ENCODE data around the gene IL10RB.
"Not testable (repeated sequence)": the region's sequence is repeated elsewhere in the genome, so short reads cannot be mapped to it uniquely, and the experiment has no call there.

The IL10RB gene

GRCh38 chr21:33301632-33302002 is 35.5 kb downstream of the IL10RB start:
- no peak for DNase-seq (ENCODE audit: low read depth in 2 of 2)

GRCh38 chr21:33302055-33302454 is 35.9 kb downstream of the IL10RB start:
- DNase-seq (ENCODE audit: low read depth in 2 of 2): no peak

- no peak for DNase-seq (ENCODE audit: low read depth in 2 of 2)
These were observed 36.6 kb downstream of the IL10RB start for GRCh38 chr21:33302796-33303195.

- DNase-seq (ENCODE audit: low read depth in 2 of 2): no peak
These were observed 39.1 kb downstream of the IL10RB start for GRCh38 chr21:33305344-33305671.

- no peak for DNase-seq (ENCODE audit: low read depth in 2 of 2)
These were observed 39.8 kb downstream of the IL10RB start for GRCh38 chr21:33305938-33306337.

GRCh38 chr21:33308586-33309490 is 42.7 kb downstream of the IL10RB start:
- no peak for DNase-seq (ENCODE audit: low read depth in 2 of 2)

- no peak for DNase-seq (ENCODE audit: low read depth in 2 of 2)
These were observed 43.6 kb downstream of the IL10RB start for GRCh38 chr21:33309778-33310177.

GRCh38 chr21:33312121-33312520 is 46.0 kb downstream of the IL10RB start:
- no peak for DNase-seq (ENCODE audit: low read depth in 2 of 2)

- DNase-seq (ENCODE audit: low read depth in 2 of 2): no peak
These were observed 47.0 kb downstream of the IL10RB start for GRCh38 chr21:33313183-33313582.

- no peak for DNase-seq (ENCODE audit: low read depth in 2 of 2)
These were observed 47.4 kb downstream of the IL10RB start for GRCh38 chr21:33313611-33314010.

- no peak for DNase-seq (ENCODE audit: low read depth in 2 of 2)
These were observed 47.9 kb downstream of the IL10RB start for GRCh38 chr21:33314111-33314510.

GRCh38 chr21:33315946-33316710 is 50.0 kb downstream of the IL10RB start:
- DNase-seq (ENCODE audit: low read depth in 2 of 2): no peak

- no peak for DNase-seq (ENCODE audit: low read depth in 2 of 2)
These were observed 51.0 kb downstream of the IL10RB start for GRCh38 chr21:33317145-33317544.

GRCh38 chr21:33317786-33318486 is 51.8 kb downstream of the IL10RB start:
- no peak for DNase-seq (ENCODE audit: low read depth in 2 of 2)

- DNase-seq (ENCODE audit: low read depth in 2 of 2): not testable (repeated sequence)
These were observed 54.8 kb downstream of the IL10RB start for GRCh38 chr21:33321005-33321404.

- not testable (repeated sequence) for DNase-seq (ENCODE audit: low read depth in 2 of 2)
These were observed 57.4 kb downstream of the IL10RB start for GRCh38 chr21:33323610-33324009.

- peak; percentile 97 to 99 for DNase-seq (ENCODE audit: low read depth in 2 of 2)
These were observed 58.4 kb downstream of the IL10RB start, which contains the start of gene IFNAR1 for GRCh38 chr21:33324291-33325221. Gene IFNAR1, plus strand, starts transcription at chr21:33324970. Its CDS starts 86 bp downstream, at chr21:33325056.

GRCh38 chr21:33325222-33326067 is 59.3 kb downstream of the IL10RB start:
- DNase-seq (ENCODE audit: low read depth in 2 of 2): peak; percentile 54 to 57

GRCh38 chr21:33327326-33327725 is 61.2 kb downstream of the IL10RB start:
- DNase-seq (ENCODE audit: low read depth in 2 of 2): no peak

- DNase-seq (ENCODE audit: low read depth in 2 of 2): no peak
These were observed 61.7 kb downstream of the IL10RB start for GRCh38 chr21:33327792-33328433.
